ENCODE measurements around the gene C1orf50. TPM values are rescaled to one million over a fixed set of nuclear protein-coding genes. Genes with fewer than 3 reads are reported as not detected.

The C1orf50 gene
- total and polyA plus RNA-seq, 2 of the 4 experiments (the other 2 are of a cell fraction), result 2.0 to 6.0 TPM

DNA sequence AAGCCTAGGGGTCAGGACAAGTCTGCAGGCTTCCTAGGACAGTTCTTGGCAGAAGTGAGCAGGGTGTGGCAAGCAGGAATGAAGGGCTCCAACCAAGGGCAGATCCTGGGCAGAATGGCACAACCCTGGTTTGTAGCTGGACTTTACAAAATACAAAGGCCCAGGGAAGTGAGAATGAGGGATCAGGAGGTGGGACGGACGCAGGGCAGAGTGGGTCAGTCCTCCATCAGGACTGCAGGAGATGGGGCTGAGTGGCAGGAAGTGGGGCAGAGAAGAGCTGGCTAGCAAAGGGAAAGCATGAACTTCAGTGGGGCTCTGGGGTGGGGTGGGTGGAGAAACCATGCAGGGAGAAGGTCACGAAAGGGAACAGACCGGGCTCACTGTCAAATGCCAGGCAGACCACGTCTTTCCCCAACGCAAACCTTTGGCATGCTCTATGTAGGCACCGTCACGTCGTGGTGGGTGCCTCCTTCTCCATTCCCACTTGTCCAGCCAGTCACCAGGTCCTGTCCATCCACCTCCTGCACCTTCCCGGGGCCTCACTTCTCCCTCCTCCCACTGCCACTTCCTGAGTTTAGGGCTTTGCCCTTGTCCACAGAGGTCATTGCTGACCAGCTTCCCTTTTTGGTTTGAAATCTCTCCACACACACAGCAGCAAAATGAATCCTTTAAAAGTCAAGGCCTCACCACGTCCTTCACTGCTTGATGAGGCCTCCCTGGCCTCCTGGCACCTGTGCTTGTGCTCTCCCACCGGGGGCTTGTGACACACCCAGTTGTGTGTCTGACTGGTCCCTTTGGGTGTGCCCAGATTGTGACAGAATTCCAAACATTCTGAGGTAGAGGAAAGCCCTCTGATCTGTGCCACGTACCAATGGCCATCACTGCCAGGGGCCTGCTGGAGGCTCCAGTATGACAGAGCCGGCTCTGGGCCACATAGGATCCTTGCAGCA lies 18.3 kb upstream of the C1orf50 start:
- 91% methylated on average over 5 of the region's 14 CpGs; no CpG with 5 or more reads in 1 of the 2 experiments for WGBS, 2 experiments (ENCODE audit: extremely low coverage in 2 of 2, insufficient read length in 1 of 2)
- Histone ChIP-seq H2AK5ac (ENCODE audit: low read depth, low read length) (no peak overlapping the region), H2BK15ac (ENCODE audit: low read depth, low read length) (no peak overlapping the region), H3K9me1 (ENCODE audit: insufficient read depth, low read length) (peaks cover 13% of the 10 kb centered on the region; the same call in 1 of the 2 replicates), H2BK20ac (ENCODE audit: low read depth, low read length) (no peak overlapping the region), H3K4ac (ENCODE audit: low read depth, low read length) (no peak overlapping the region), H3K4me2 (ENCODE audit: low read depth, low read length) (no peak overlapping the region), H2AFZ (replicated peaks; ENCODE audit: low read length, poor library complexity) (no peak overlapping the region), H4K5ac (ENCODE audit: low read depth, low read length) (no peak overlapping the region), H3K4me1 (ENCODE audit: control insufficient read depth, insufficient read depth, low read length) (no peaks in the 10 kb centered on the region; the same call in 1 of the 2 replicates), H3K4me3 (ENCODE audit: insufficient read depth, low read depth, low read length) (no peak overlapping the region), H4K20me1 (ENCODE audit: insufficient read depth, low read length) (peaks cover 27% of the 10 kb centered on the region), H3K14ac (replicated peaks; ENCODE audit: low read depth, low read length) (no peak overlapping the region), H3K23ac (ENCODE audit: low read depth, low read length) (no peak overlapping the region), H4K8ac (ENCODE audit: low read depth in 2 of 2, low read length in 2 of 2) (no peak overlapping the region), H3K27ac (ENCODE audit: insufficient read depth, low read length) (no peak overlapping the region), H3K27me3 (ENCODE audit: control insufficient read depth, insufficient read depth, low read length) (no peaks in the 10 kb centered on the region), H3K9me3 (ENCODE audit: control insufficient read depth, insufficient read depth, low read length) (no peaks in the 10 kb centered on the region), H4K91ac (ENCODE audit: insufficient read depth, low read depth, low read length) (no peak overlapping the region), H3K79me1 (ENCODE audit: low read depth in 1 of 2, low read length in 2 of 2) (peaks cover 12 to 18% of the 10 kb centered on the region in 2 experiments), H3K18ac (ENCODE audit: low read depth, low read length) (no peak overlapping the region), H3K9ac (ENCODE audit: low read depth, low read length) (no peak overlapping the region), H2BK5ac (ENCODE audit: low read depth, low read length, poor library complexity, severe bottlenecking) (no peak overlapping the region), H2BK120ac (ENCODE audit: low read depth, low read length) (no peak overlapping the region), H3K36me3 (ENCODE audit: control insufficient read depth, insufficient read depth, low read length) (peaks cover 60% of the 10 kb centered on the region), H3K56ac (ENCODE audit: extremely low read depth, insufficient read depth, low read length) (no peak overlapping the region), H2AK9ac (replicated peaks; ENCODE audit: low read depth, low read length, poor library complexity) (no peak overlapping the region)
- POLR2A ChIA-PET (ENCODE audit: unreplicated experiment), result no interaction called here
- ATAC-seq (ENCODE audit: low read depth) (no peak), DNase-seq (no peak)
- CTCF ChIA-PET, result no interaction called here
- no TSS peak for BruUV-seq (replicated peaks)
- intact Hi-C loops (cut with micrococcal nuclease) (no loop called here), dilution Hi-C loops (cut with HindIII; ENCODE audit: low sequenced_read_pairs, unreplicated experiment) (no loop called here), in situ Hi-C loops (cut with MboI; ENCODE audit: low sequenced_read_pairs) (no loop called here)
- TF ChIP-seq RAD21 (IDR thresholded peaks at IDR 0.05; ENCODE audit: low read length) (no peak), MAFK (IDR thresholded peaks at IDR 0.05; ENCODE audit: low read depth, low read length) (no peak), RCOR1 (IDR thresholded peaks at IDR 0.05; ENCODE audit: insufficient replicate concordance, low read length) (no peak)
- TF ChIP-seq, protein P1, sequence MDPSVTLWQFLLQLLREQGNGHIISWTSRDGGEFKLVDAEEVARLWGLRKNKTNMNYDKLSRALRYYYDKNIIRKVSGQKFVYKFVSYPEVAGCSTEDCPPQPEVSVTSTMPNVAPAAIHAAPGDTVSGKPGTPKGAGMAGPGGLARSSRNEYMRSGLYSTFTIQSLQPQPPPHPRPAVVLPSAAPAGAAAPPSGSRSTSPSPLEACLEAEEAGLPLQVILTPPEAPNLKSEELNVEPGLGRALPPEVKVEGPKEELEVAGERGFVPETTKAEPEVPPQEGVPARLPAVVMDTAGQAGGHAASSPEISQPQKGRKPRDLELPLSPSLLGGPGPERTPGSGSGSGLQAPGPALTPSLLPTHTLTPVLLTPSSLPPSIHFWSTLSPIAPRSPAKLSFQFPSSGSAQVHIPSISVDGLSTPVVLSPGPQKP (IDR thresholded peaks at IDR 0.05; ENCODE audit: borderline replicate concordance, low read depth, low read length), result no peak
